PFSK-1 (cell line): ENCODE measurements around the gene TMEM229B.

Experiments
- POLR2AphosphoS5 ChIP-seq: IDR thresholded peaks from 2 replicates; pipeline ENCODE4 v1.6.1; 2012; ENCODE audit warnings: low read depth, mild to moderate bottlenecking, control low read depth, low read length, moderate library complexity
- SIN3A ChIP-seq: IDR thresholded peaks from 2 replicates; pipeline ENCODE4 v1.6.1; 2012; ENCODE audit warnings: mild to moderate bottlenecking, low read length, moderate library complexity, borderline replicate concordance; ENCODE audit not compliant: insufficient read depth
- TF ChIP-seq, protein P1 (sequence below), 2 experiments: IDR thresholded peaks; 2 replicates each; pipeline versions ENCODE4 v1.6.1 to v1.8.0; 2011 to 2012; ENCODE audit warnings: low read depth in 2 of 2, low read length in 2 of 2, control low read depth in 1 of 2, inconsistent platforms in 1 of 2, mild to moderate bottlenecking in 1 of 2, moderate library complexity in 1 of 2; ENCODE audit not compliant: insufficient read depth in 1 of 2

DNA sequence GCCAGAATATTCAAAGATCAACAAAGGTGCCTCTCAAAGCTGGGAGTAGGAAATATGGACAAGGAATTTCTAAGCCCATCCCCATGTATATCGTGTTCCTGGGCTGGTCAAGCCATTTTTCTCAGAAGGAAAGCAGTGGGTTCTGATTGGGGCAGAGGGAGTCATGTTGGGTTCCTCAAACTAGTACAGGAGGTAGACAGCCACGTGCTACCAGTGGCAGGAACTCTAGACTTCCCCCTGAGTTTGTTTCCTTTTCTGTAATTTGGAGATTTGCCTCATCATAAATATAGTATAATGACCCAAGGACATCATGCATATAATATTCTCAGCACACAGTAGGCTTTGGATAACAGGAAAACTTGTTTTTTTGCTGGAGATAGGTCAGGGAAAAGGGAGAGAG lies 28.2 kb upstream of the TMEM229B start:
- TF ChIP-seq POLR2AphosphoS5, result no peak
- TF ChIP-seq, protein P1, sequence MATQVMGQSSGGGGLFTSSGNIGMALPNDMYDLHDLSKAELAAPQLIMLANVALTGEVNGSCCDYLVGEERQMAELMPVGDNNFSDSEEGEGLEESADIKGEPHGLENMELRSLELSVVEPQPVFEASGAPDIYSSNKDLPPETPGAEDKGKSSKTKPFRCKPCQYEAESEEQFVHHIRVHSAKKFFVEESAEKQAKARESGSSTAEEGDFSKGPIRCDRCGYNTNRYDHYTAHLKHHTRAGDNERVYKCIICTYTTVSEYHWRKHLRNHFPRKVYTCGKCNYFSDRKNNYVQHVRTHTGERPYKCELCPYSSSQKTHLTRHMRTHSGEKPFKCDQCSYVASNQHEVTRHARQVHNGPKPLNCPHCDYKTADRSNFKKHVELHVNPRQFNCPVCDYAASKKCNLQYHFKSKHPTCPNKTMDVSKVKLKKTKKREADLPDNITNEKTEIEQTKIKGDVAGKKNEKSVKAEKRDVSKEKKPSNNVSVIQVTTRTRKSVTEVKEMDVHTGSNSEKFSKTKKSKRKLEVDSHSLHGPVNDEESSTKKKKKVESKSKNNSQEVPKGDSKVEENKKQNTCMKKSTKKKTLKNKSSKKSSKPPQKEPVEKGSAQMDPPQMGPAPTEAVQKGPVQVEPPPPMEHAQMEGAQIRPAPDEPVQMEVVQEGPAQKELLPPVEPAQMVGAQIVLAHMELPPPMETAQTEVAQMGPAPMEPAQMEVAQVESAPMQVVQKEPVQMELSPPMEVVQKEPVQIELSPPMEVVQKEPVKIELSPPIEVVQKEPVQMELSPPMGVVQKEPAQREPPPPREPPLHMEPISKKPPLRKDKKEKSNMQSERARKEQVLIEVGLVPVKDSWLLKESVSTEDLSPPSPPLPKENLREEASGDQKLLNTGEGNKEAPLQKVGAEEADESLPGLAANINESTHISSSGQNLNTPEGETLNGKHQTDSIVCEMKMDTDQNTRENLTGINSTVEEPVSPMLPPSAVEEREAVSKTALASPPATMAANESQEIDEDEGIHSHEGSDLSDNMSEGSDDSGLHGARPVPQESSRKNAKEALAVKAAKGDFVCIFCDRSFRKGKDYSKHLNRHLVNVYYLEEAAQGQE (IDR thresholded peaks at IDR 0.05; ENCODE audit: insufficient read depth in 1 of 2, low read depth in 2 of 2, low read length in 2 of 2), result no peak
- no peak for TF ChIP-seq SIN3A
